WTC11 (cell line): ENCODE data around the gene UFSP2. TPM values are rescaled to one million over a fixed set of nuclear protein-coding genes. Genes with fewer than 3 reads are reported as not detected.

Experiments used
- ATAC-seq: fragments of 200-7000 bp; cut with Tn5 transposase; 2 replicates; pipeline ENCODE4 v1.10.0; 2021; ENCODE audit warnings: mild to moderate bottlenecking, moderate library complexity
- CTCF ChIA-PET: fragments of 300-600 bp; sonication (Branson Sonifier 250); formaldehyde crosslinking; loops from one replicate; lab custom pipeline; 2021; ENCODE audit warnings: antibody characterized with exemption; lab: Charles Lee
- POLR2A ChIA-PET: fragments of 350-600 bp; sonication (Branson Sonifier 250); formaldehyde crosslinking; loops from one replicate; lab custom pipeline; 2021; ENCODE audit warnings: antibody characterized with exemption; lab: Charles Lee
- DNase-seq: peaks from one replicate; pipeline ENCODE4 v3.0.0; 2021; ENCODE audit warnings: low spot score
- H3K27ac Mint-ChIP-seq: 2 replicates; pipeline ENCODE4 v1.8.0; 2021; ENCODE audit warnings: mixed read lengths
- H3K27me3 Mint-ChIP-seq: 2 replicates; pipeline ENCODE4 v1.8.0; 2021; ENCODE audit warnings: low read depth, mild to moderate bottlenecking, moderate library complexity, mixed read lengths
- H3K36me3 Mint-ChIP-seq: 2 replicates; pipeline ENCODE4 v1.8.0; 2021; ENCODE audit warnings: mixed read lengths
- H3K4me1 Mint-ChIP-seq: 2 replicates; pipeline ENCODE4 v1.8.0; 2022; ENCODE audit warnings: mixed read lengths
- H3K4me3 Mint-ChIP-seq: 2 replicates; pipeline ENCODE4 v1.8.0; 2021; ENCODE audit warnings: mild to moderate bottlenecking, moderate library complexity, mixed read lengths
- H3K9me3 Mint-ChIP-seq: 2 replicates; pipeline ENCODE4 v1.8.0; 2021; ENCODE audit warnings: mixed read lengths
- CDX4 ChIP-seq: fragments of 250-450 bp; sonication (Bioruptor Pico); IDR thresholded peaks from 2 replicates; pipeline ENCODE4 v1.9.0; 2021; ENCODE audit warnings: moderate library complexity, mild to moderate bottlenecking, inconsistent platforms, borderline replicate concordance
- CTCF ChIP-seq: fragments of 200-600 bp; IDR thresholded peaks from 2 replicates; pipeline ENCODE4 v1.8.0; 2022; ENCODE audit warnings: antibody characterized with exemption
- EMX1 ChIP-seq: fragments of 250-450 bp; sonication (Bioruptor Pico); IDR thresholded peaks from 2 replicates; pipeline ENCODE4 v1.8.0; 2021; ENCODE audit warnings: mild to moderate bottlenecking
- FOXJ3 ChIP-seq: sonication (generic); formaldehyde crosslinking; IDR thresholded peaks from 2 replicates; pipeline ENCODE4 v1.9.0; 2021; ENCODE audit warnings: missing genetic modification reagents, mild to moderate bottlenecking, borderline replicate concordance
- HMGA2 ChIP-seq: fragments of 250-450 bp; sonication (Bioruptor Pico); IDR thresholded peaks from 2 replicates; pipeline ENCODE4 v1.4.0; 2021; ENCODE audit warnings: mild to moderate bottlenecking, moderate library complexity
- IRF1 ChIP-seq: sonication (generic); formaldehyde crosslinking; IDR thresholded peaks from 2 replicates; pipeline ENCODE4 v1.8.0; 2023; ENCODE audit warnings: missing genetic modification reagents
- JUN ChIP-seq: sonication (generic); formaldehyde crosslinking; IDR thresholded peaks from 2 replicates; pipeline ENCODE4 v1.8.0; 2023; ENCODE audit warnings: mild to moderate bottlenecking, missing genetic modification reagents
- MLX ChIP-seq: sonication (generic); formaldehyde crosslinking; IDR thresholded peaks from 2 replicates; pipeline ENCODE4 v1.8.1; 2023; ENCODE audit warnings: mild to moderate bottlenecking, missing genetic modification reagents, moderate library complexity
- NR3C1 ChIP-seq: sonication (generic); formaldehyde crosslinking; conservative IDR thresholded peaks from 2 replicates; pipeline ENCODE4 v1.8.1; 2023; ENCODE audit warnings: low read depth, mild to moderate bottlenecking, missing genetic modification reagents
- PRDM15 ChIP-seq: sonication (generic); formaldehyde crosslinking; IDR thresholded peaks from 2 replicates; pipeline ENCODE4 v1.8.0; 2022; ENCODE audit warnings: missing genetic modification reagents
- RORB ChIP-seq: fragments of 250-450 bp; sonication (Bioruptor Pico); IDR thresholded peaks from 2 replicates; pipeline ENCODE4 v1.9.0; 2021; ENCODE audit warnings: mild to moderate bottlenecking
- TEAD1 ChIP-seq: sonication (generic); formaldehyde crosslinking; IDR thresholded peaks from 2 replicates; pipeline ENCODE4 v1.8.0; 2022; ENCODE audit warnings: mild to moderate bottlenecking, missing genetic modification reagents
- ZNF121 ChIP-seq: sonication (generic); formaldehyde crosslinking; IDR thresholded peaks from 2 replicates; pipeline ENCODE4 v1.8.0; 2023; ENCODE audit warnings: missing genetic modification reagents
- ZNF219 ChIP-seq: sonication (generic); formaldehyde crosslinking; IDR thresholded peaks from 2 replicates; pipeline ENCODE4 v1.8.0; 2023; ENCODE audit warnings: missing genetic modification reagents, mild to moderate bottlenecking, borderline replicate concordance
- ZNF281 ChIP-seq: sonication (generic); formaldehyde crosslinking; IDR thresholded peaks from 2 replicates; pipeline ENCODE4 v1.8.0; 2023; ENCODE audit warnings: mild to moderate bottlenecking, missing genetic modification reagents
- ZNF423 ChIP-seq: fragments of 250-450 bp; sonication (Bioruptor Pico); IDR thresholded peaks from 2 replicates; pipeline ENCODE4 v2.1.2; 2022; ENCODE audit warnings: mild to moderate bottlenecking, moderate library complexity
- ZNF532 ChIP-seq: fragments of 250-450 bp; sonication (Bioruptor Pico); IDR thresholded peaks from 2 replicates; pipeline ENCODE4 v1.9.0; 2021; ENCODE audit warnings: mild to moderate bottlenecking, borderline replicate concordance
- total RNA-seq: library from RNA; stranded (reverse); gene quantifications from 3 replicates; pipeline ENCODE4 v1.2.3, GENCODE V29; 2021

The UFSP2 gene
- total RNA-seq, 1 experiment from 2014 or later: 30.8 TPM

GRCh38 chr4:185384061-185384460 is 41.7 kb downstream of the UFSP2 start:
- TF ChIP-seq EMX1 (CRISPR knock-in tag) (no peak), MLX (no peak), TEAD1 (CRISPR knock-in tag) (no peak), ZNF121 (CRISPR knock-in tag) (no peak), FOXJ3 (CRISPR knock-in tag) (no peak), ZNF219 (CRISPR knock-in tag) (no peak), IRF1 (CRISPR knock-in tag) (no peak), HMGA2 (CRISPR knock-in tag) (no peak)
- no peak for DNase-seq
- ChIA-PET CTCF (no interaction called here), POLR2A (no interaction called here)
- Mint-ChIP-seq H3K27ac (no peak overlapping the region), H3K4me1 (peaks cover 6% of the 10 kb centered on the region; the same call in 1 of the 2 replicates), H3K4me3 (no peak overlapping the region), H3K36me3 (no peaks in the 10 kb centered on the region), H3K9me3 (peaks cover 18% of the 10 kb centered on the region), H3K27me3 (no peaks in the 10 kb centered on the region)
- no peak for ATAC-seq

GRCh38 chr4:185383451-185383850 is 42.3 kb downstream of the UFSP2 start:
- Mint-ChIP-seq H3K27ac (no peak overlapping the region), H3K4me3 (no peak overlapping the region), H3K27me3 (no peaks in the 10 kb centered on the region), H3K9me3 (peaks cover 18% of the 10 kb centered on the region), H3K4me1 (peaks cover 6% of the 10 kb centered on the region; the same call in 1 of the 2 replicates), H3K36me3 (no peaks in the 10 kb centered on the region)
- POLR2A ChIA-PET: no interaction called here
- CTCF ChIA-PET: no interaction called here
- no peak for ATAC-seq
- no peak for DNase-seq
- TF ChIP-seq PRDM15 (CRISPR knock-in tag) (no peak), CDX4 (CRISPR knock-in tag) (no peak), ZNF423 (CRISPR knock-in tag) (no peak), NR3C1 (no peak), CTCF (no peak), RORB (CRISPR knock-in tag) (no peak), ZNF532 (CRISPR knock-in tag) (no peak), JUN (CRISPR knock-in tag) (no peak), ZNF281 (CRISPR knock-in tag) (no peak), MLX (no peak)
- TF ChIP-seq, all 79 proteins: peak for 0
